ENCODE data around the gene PLG.
A peak's percentile ranks its signal among the peaks of the same experiment; 100 is the strongest.

PLG gene

DNA sequence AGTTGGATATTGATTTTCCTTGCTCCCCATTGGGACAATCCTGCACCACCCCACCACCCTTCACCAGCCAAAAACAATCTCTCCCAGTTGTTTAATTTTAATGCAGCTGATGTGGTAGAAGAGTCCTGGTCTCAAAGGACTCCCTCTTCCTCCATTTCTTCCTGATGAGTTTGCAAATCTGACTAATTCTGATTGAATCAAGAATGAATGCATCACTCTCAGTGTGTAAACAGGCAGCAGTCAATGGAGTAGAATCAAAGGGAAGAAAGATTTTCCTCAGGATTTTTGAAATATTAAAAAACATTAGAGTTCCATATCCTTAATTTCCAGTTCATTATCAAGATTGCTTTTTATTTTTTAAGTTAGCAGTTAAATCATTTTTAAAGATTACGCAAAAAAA lies 54.0 kb downstream of the PLG start:
- TF ChIP-seq, protein P1, sequence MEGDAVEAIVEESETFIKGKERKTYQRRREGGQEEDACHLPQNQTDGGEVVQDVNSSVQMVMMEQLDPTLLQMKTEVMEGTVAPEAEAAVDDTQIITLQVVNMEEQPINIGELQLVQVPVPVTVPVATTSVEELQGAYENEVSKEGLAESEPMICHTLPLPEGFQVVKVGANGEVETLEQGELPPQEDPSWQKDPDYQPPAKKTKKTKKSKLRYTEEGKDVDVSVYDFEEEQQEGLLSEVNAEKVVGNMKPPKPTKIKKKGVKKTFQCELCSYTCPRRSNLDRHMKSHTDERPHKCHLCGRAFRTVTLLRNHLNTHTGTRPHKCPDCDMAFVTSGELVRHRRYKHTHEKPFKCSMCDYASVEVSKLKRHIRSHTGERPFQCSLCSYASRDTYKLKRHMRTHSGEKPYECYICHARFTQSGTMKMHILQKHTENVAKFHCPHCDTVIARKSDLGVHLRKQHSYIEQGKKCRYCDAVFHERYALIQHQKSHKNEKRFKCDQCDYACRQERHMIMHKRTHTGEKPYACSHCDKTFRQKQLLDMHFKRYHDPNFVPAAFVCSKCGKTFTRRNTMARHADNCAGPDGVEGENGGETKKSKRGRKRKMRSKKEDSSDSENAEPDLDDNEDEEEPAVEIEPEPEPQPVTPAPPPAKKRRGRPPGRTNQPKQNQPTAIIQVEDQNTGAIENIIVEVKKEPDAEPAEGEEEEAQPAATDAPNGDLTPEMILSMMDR (conservative IDR thresholded peaks at IDR 0.05): no peak
- no peak overlapping the region for H3K27ac ChIP-seq

DNA sequence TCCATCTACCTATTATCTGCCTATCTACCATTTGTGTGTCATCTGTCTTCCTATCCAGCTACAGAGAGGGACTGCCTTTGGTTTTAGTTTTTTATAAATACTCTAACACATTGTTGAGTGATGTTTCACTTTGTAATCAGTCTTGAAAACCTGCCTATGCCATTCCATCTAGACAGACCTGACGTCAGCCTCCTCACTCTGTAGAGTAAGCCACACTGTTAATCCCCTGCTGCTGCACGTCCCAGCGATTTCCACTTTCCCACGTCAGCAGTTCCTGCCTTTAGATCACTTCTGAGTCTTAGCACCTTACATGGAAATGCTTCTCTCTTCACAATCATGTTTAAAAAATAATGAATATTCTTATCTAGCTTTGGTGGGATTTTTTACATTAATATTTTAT lies 54.8 kb downstream of the PLG start:
- no peak overlapping the region for H3K27ac ChIP-seq
- TF ChIP-seq, protein P1 (conservative IDR thresholded peaks at IDR 0.05): no peak

DNA sequence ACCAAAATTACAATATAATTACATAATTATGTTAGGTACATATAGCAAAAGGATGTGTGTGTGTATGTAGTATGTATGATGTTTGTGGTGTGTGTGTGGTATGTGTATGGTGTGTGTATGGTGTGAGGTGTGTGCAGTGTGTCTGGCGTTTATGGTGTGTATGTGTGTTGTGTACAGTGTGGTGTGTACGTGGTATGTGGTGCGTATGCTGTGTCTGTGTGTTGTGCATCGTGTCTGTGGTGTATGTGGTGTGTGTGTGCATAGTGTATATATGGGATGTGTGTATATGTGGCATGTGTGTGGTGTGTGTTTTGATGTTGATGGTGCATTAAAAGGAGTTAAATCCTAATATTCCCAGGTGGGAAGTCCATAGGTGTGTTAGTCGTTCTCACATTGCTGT lies 62.8 kb downstream of the PLG start:
- TF ChIP-seq, protein P1 (conservative IDR thresholded peaks at IDR 0.05): no peak
- H3K27ac ChIP-seq: no peak overlapping the region

DNA sequence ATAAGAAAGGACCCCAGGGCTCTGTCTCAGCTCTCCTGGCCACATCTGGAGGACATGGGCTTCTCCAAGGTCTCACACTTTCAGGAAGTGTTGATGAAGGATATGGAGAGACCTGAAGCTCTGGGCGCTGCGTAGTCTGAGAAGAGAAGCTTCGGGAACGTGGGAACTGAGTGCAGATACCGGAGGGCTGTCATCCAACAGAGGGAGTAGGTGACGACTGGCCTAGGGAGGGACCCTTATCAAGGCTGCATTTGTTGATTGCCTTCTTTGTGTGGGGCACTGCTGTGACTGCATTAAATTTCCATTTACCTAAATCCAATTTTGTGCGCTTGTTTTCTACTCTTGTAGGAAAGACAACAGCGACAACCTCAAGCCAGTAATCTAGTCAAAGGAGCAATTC lies 63.4 kb downstream of the PLG start:
- TF ChIP-seq, protein P1 (conservative IDR thresholded peaks at IDR 0.05): no peak
- H3K27ac ChIP-seq: no peak overlapping the region

DNA sequence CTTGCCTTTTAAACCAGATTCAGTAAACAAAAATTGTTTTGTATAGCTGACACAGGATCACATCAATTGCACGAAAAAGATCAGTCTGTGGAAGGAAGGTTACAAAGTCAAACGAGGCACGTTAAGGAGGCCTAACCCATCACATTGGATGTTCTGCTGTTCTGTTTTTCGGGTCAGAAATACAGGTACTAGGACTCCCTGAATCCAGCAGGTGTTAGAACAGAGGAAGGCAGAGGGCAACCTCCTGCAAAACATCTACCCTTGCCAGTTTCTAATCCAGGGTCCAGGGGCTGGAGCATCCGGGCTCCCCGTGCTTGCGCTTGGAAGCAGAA lies 64.6 kb downstream of the PLG start:
- TF ChIP-seq, protein P1 (conservative IDR thresholded peaks at IDR 0.05): no peak
- H3K27ac ChIP-seq: no peak overlapping the region

DNA sequence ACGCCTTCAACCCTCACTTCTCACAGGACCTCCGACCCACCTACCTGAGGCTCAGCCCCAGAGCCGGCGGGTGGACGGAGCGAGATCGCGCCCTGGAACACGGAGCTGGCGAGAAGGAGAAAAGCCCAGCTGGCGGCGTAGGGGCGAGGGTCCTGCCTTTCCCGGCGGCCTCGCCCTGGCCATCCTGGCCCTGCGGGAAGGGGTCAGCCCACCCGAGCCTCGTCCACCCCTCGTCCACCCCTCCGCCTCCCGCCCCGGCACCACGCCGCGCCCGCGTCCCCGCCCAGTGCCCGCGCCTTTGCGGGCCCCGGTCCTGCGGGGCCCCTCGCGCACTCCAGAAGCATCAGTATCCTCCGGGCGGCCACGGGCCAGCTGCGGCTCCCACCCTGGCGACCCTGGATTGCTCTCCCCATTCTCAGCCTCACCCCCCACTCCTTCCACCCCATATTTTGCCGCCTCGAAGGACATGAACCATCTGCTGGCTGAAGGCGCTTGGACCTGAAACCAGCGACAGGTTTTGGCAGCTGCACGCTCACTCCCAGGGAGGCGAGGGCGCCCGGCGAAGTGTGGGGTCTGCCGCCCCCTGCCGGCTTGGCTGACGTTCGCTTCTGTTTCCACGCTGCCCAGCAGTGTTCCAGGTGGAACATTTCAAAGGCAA lies 65.1 kb downstream of the PLG start:
- no peak overlapping the region for H3K27ac ChIP-seq
- TF ChIP-seq, protein P1 (conservative IDR thresholded peaks at IDR 0.05): peak; percentile 80

DNA sequence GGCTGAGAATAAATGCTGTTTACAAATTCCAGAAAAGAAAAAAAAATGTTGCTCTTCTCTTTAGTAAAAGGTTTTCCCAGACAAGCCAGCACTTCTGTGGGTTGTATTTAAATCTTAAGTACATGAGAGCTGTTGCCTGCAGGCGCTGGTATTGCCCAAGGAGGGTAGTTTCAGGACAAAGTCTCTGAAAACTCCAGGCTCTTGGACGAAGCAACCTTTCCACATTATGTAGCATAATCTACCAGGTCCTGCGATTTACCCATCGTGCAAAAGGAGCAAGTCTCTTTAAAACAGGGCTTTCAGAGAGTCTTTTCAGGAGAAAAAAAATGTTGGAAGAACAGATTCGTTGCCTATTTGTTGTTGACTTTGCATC lies 65.6 kb downstream of the PLG start:
- no peak overlapping the region for H3K27ac ChIP-seq
- TF ChIP-seq, protein P1 (conservative IDR thresholded peaks at IDR 0.05): peak; percentile 28
